Urinary bladder (tissue), 4 donors: ENCODE results near the gene BANK1. TPM values are rescaled to one million over a fixed set of nuclear protein-coding genes. Genes with fewer than 3 reads are reported as not detected.

Experiments used
- DNase-seq: peaks from one replicate; pipeline ENCODE4 v3.0.0-alpha.2; 2015; ENCODE audit errors: extremely low spot score
- H3K27ac ChIP-seq: one replicate; pipeline ENCODE4 v1.5.1; 2013; ENCODE audit warnings: low read depth, mild to moderate bottlenecking, moderate library complexity
- H3K36me3 ChIP-seq: one replicate; pipeline ENCODE4 v1.6.1; 2013; ENCODE audit warnings: mild to moderate bottlenecking, moderate library complexity; ENCODE audit not compliant: insufficient read depth
- H3K4me1 ChIP-seq: one replicate; pipeline ENCODE4 v1.6.1; 2013; ENCODE audit warnings: mild to moderate bottlenecking, moderate library complexity; ENCODE audit not compliant: insufficient read depth
- H3K4me3 ChIP-seq: one replicate; pipeline ENCODE4 v1.5.1; 2013; ENCODE audit warnings: low read depth, low read length
- WGBS: extraction: QIAGEN DNeasy Blood & Tissue Kit; methylation state at CpG from one replicate; pipeline ENCODE4 v1.1.7; 2013; 5-methylcytosine and 5-hydroxymethylcytosine counted together
- polyA plus RNA-seq: library from polyadenylated mRNA; stranded (reverse); fragments of 200-250 nt; gene quantifications from one replicate; pipeline ENCODE4 v1.2.3, GENCODE V29; 2013
- total RNA-seq: library from RNA; depleted of rRNA; stranded (reverse); fragments of >200 nt; gene quantifications from one replicate; pipeline ENCODE4 v1.2.3, GENCODE V29; 2014
- donor health status: healthy with polysubstance abuse.
- donor health status: healthy.

Gene BANK1
- total and polyA plus RNA-seq, 2 donors = 1.5 to 6.7 TPM

DNA sequence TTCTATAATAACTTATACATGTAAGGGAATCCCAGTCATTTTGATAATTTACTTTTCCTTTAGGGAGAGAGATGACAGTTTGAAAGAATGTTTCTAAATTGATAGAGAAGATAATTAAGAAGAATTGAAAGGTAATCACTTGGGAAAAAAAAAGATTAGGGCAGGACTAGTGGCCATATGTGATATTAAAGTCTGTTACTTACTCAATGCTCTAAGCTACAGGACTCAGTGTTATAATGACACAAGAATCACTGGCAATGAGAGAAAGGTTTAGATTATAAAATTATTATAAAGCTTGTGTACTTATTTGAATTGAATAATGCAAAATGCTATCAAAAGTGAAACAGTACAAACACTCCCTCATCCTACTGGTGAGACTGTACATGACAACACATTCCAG lies 265.3 kb downstream of the BANK1 start:
- no peak for DNase-seq
- no peak overlapping the region for H3K4me3 ChIP-seq
- H3K36me3 ChIP-seq = no peaks in the 10 kb centered on the region
- no peak overlapping the region for H3K27ac ChIP-seq
- no peaks in the 10 kb centered on the region for H3K4me1 ChIP-seq

GRCh38 chr4:102057122-102057521 lies 266.6 kb downstream of the BANK1 start:
- H3K4me1 ChIP-seq = no peaks in the 10 kb centered on the region
- H3K4me3 ChIP-seq = no peak overlapping the region
- H3K27ac ChIP-seq = no peak overlapping the region
- no peak for DNase-seq
- 97% methylated on average over 4 of the region's 4 CpGs for WGBS
- H3K36me3 ChIP-seq = no peaks in the 10 kb centered on the region

DNA sequence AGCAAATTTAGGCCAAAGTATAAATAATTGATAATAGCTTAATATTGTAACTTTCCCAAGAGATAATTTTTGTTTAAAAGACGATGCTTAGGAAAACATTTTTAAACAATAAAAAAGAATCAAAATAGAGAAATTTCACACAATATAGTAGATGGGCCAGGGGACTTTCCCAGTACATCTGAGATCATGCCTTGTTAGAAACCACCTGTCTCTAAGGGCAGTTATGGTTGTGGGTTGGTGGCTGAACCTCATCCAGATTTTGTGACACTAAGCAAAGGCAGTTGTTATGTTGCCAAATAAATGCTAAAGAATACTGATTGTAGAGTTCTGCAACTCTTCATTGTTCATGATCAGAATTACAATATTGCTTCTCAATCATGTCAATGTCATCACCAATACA lies 270.6 kb downstream of the BANK1 start:
- DNase-seq = no peak
- 42% methylated on average over 1 of the region's 1 CpG for WGBS
- Histone ChIP-seq H3K36me3 (no peaks in the 10 kb centered on the region), H3K4me3 (no peak overlapping the region), H3K27ac (no peak overlapping the region), H3K4me1 (no peaks in the 10 kb centered on the region)

DNA sequence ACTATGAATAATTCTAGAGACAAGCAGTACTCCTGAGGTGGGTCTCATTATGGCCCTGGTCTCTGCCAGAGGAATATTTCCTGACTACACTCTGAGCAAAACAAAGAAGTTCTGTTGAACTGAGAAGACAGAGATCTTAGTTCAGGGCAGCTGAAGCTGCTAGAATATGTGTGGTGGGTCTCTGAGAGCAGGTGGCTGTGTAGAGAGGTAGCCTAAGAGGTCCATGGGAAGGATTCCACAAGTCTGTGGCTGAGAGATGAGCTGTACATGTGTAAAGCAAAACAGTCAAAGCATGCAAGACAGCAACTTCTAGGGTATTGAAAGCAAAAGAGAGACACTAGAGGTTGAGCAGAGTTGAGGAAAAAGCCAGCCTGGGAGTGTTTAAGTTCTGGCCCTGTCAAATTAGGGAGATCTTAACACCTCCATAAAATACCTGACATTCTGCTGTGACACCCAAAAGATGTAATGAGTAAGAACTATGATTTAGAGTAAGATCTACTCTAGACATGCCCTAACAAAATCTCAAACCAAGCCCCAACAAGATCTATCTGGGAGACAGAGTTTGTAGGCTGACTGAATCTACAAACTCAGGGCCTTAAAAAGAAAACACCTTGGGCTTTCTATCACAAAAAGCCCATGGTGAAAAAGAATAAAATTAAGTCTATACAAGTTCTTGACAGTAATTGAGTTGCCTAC lies 274.4 kb downstream of the BANK1 start:
- Histone ChIP-seq H3K4me1 (no peaks in the 10 kb centered on the region), H3K4me3 (no peak overlapping the region), H3K27ac (no peak overlapping the region), H3K36me3 (no peaks in the 10 kb centered on the region)
- DNase-seq = no peak

- DNase-seq = no peak
- Histone ChIP-seq H3K4me3 (no peak overlapping the region), H3K4me1 (no peaks in the 10 kb centered on the region), H3K27ac (no peak overlapping the region), H3K36me3 (no peaks in the 10 kb centered on the region)
- whole genome bisulfite sequencing = 82% methylated on average over 1 of the region's 1 CpG
Measured at GRCh38 chr4:102076622-102077021, 286.1 kb downstream of the BANK1 start.

DNA sequence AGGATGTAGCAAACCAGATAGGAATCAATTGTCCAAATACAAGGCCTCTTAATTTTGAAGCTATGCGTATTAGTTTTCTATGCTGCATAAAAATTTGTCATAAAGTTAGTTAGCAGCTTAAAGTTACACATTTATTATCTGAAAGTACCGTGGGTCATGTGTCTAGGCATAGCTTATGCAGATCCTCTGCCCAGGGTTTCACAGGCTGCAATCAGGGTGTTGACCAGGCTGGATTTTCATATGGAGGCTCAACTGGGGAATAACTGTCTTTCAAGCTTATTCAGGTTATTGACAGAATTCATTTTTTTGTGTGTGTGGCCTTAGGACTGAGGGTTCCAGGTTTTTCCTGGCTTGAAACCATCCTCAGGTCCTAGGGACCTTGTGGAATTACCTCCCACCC lies 289.7 kb downstream of the BANK1 start:
- Histone ChIP-seq H3K27ac (no peak overlapping the region), H3K4me1 (no peaks in the 10 kb centered on the region), H3K4me3 (no peak overlapping the region), H3K36me3 (no peaks in the 10 kb centered on the region)
- WGBS = 94% methylated on average over 2 of the region's 2 CpGs
- DNase-seq = no peak

DNA sequence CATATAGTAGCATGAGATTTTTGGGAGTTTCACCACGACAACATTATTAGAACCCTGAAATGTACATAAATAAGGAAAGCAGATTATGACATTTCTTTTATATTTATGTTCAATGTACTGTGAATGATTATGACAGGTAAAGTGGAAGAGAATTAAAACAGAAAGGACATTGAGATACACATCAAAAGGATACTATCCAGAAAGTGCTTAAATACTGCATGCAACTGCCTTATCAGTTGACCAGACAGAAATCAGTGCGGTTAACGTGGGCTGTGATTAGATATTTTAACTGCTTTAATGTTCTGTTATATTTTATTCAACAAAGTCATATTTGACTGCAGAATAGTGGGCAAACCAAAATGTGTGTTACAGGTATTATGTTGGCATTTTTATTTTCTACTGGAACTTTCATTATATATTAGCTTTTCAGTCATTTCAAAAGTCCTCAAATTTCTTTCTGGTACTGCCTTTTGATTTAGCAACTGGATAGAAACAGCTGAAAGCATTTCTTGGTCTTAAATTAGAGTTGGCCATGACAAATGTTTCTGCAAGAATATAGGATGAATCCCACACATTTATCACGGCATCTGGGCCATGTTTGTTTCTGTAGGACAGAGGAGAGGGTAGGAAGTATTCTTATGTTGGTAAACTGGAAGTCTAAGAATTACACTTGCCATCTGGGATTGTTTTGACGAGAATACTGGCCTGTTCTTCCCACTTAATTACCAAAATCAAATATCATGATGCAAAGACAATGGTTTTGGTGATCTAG lies 299.5 kb downstream of the BANK1 start:
- no peak for DNase-seq
- Histone ChIP-seq H3K27ac (no peak overlapping the region), H3K4me3 (no peak overlapping the region), H3K4me1 (no peaks in the 10 kb centered on the region), H3K36me3 (no peaks in the 10 kb centered on the region)
- WGBS = 71% methylated on average over 5 of the region's 5 CpGs

DNA sequence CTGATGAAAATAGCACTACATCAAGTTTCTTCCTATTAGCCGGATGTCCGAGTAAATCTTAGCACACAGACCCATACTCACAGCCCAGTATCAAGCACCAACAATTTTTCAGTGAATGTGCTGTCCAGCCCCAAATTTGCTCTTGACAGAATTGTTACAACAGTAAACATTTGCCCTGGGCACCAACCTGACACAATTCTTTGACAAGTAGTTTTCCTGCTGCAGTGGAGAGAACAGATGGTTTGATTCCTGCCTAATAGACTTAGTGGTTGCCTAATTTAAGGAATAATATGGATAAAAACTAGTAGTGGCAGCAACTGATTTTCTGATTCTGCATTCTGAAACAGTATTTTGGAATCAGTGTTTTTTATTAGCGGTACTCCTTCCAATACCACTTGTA lies 301.1 kb downstream of the BANK1 start:
- Histone ChIP-seq H3K4me1 (no peaks in the 10 kb centered on the region), H3K36me3 (no peaks in the 10 kb centered on the region), H3K27ac (no peak overlapping the region), H3K4me3 (no peak overlapping the region)
- no peak for DNase-seq
- 93% methylated on average over 3 of the region's 3 CpGs for WGBS

GRCh38 chr4:102094481-102094880 lies 304.0 kb downstream of the BANK1 start:
- Histone ChIP-seq H3K27ac (no peak overlapping the region), H3K4me1 (no peaks in the 10 kb centered on the region), H3K36me3 (no peaks in the 10 kb centered on the region), H3K4me3 (no peak overlapping the region)
- DNase-seq = no peak
- WGBS = 69% methylated on average over 1 of the region's 1 CpG

- H3K4me3 ChIP-seq = no peak overlapping the region
- H3K36me3 ChIP-seq = no peaks in the 10 kb centered on the region
- WGBS = 68% methylated on average over 3 of the region's 3 CpGs
- H3K4me1 ChIP-seq = no peaks in the 10 kb centered on the region
- DNase-seq = no peak
- no peak overlapping the region for H3K27ac ChIP-seq
Measured at GRCh38 chr4:102103368-102103767, 312.8 kb downstream of the BANK1 start.

DNA sequence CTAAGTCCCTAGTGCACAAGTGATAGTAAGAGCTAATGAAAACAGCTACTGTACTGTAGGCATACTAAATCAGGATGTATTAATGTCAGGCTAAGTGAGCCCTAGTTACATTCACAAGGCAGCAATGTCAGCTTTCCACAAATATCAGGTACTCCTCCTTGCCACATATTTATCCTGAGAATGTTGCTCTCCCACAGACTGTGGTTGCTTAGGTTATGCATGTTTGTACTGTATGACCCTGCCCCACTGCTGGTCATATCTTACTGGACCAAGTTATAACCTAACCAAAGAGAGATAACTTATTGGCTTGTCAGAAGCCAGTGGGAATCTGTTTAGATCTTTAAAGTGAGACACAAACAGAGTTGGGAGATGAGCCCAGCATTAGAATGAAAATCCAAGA lies 313.7 kb downstream of the BANK1 start:
- Histone ChIP-seq H3K4me3 (no peak overlapping the region), H3K36me3 (no peaks in the 10 kb centered on the region), H3K27ac (no peak overlapping the region), H3K4me1 (no peaks in the 10 kb centered on the region)
- DNase-seq = no peak

DNA sequence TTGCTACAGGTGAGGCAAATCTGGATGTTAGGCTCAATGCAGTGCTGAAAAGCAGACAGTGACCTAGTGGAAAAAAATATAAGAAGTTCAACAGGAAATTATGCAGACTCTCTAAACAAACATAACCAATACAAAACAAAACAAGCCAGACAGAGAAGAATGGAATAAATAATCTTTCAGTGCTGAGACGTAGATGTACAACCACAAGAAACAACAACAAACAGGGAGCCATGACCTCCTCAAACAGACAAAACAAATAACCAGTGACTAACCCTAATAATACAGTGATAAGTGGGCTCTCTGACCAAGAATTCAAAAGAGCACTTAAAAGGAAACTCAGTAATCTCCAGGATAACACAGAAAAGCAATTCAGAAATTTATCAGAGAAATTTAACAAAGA lies 315.5 kb downstream of the BANK1 start:
- no peak overlapping the region for H3K4me3 ChIP-seq
- H3K4me1 ChIP-seq = no peaks in the 10 kb centered on the region
- H3K27ac ChIP-seq = no peak overlapping the region
- DNase-seq = no peak
- no peaks in the 10 kb centered on the region for H3K36me3 ChIP-seq
- 74% methylated on average over 1 of the region's 1 CpG for WGBS

GRCh38 chr4:102114118-102114630 lies 323.6 kb downstream of the BANK1 start:
- no peak overlapping the region for H3K4me3 ChIP-seq
- H3K4me1 ChIP-seq = no peaks in the 10 kb centered on the region
- H3K27ac ChIP-seq = no peak overlapping the region
- no peak for DNase-seq
- no peaks in the 10 kb centered on the region for H3K36me3 ChIP-seq
- 68% methylated on average over 3 of the region's 3 CpGs for WGBS

DNA sequence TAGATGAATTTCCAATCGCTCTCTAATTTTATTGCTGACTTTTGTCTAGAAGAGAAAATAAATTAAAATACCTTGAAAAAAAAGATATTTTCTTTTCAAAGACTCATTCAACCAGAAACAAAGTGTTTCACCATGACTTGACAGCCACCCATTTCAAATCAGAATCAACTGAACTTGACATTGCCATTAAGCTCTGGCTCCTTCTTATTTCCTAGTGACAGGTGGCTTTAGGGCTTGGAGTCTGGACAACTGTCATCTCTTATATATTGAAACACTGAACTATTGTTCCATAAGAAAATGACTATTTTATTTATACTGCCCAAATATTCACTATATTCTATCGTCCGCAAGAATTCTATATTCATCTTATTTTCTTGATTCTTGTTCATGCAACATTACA lies 325.6 kb downstream of the BANK1 start:
- Histone ChIP-seq H3K4me3 (no peak overlapping the region), H3K27ac (no peak overlapping the region), H3K36me3 (no peaks in the 10 kb centered on the region), H3K4me1 (no peaks in the 10 kb centered on the region)
- WGBS = 98% methylated on average over 3 of the region's 3 CpGs
- no peak for DNase-seq
